H1 (cell line): ENCODE data around the gene PBOV1. TPM values are rescaled to one million over a fixed set of nuclear protein-coding genes. Genes with fewer than 3 reads are reported as not detected.

Experiments used
- MAFK ChIP-seq: IDR thresholded peaks from 2 replicates; pipeline ENCODE4 v1.6.1; 2012; ENCODE audit warnings: low read depth, mild to moderate bottlenecking, improper control_type of control experiment, low read length
- polyA plus RNA-seq, 7 experiments: library from polyadenylated mRNA; depleted of rRNA in 3 of 7; stranded (reverse) in 5 of 7; unstranded in 2 of 7; fragments of >200 nt in 5 of 7; fragments of 200-250 nt in 2 of 7; gene quantifications; 1 replicate in 5 of 7; 2 replicates in 1 of 7; 4 replicates in 1 of 7; pipeline versions ENCODE4 v1.2.1 to v1.2.3, GENCODE V29; 2011 to 2013; ENCODE audit warnings: missing spikeins in 2 of 7, mixed read lengths in 2 of 7
- total RNA-seq: library from RNA; stranded (reverse); fragmentation: NEBNext Ultra II Directional; extraction: Animal tissue kit (Norgen Biotek cat#: 25700); gene quantifications from 2 replicates; pipeline ENCODE4 v1.2.1, GENCODE V29; 2021

PBOV1 gene
- total and polyA plus RNA-seq, 2 of the 8 experiments (the other 6 are each of a cell fraction or from before 2014, with no cell fraction given), result not detected

DNA sequence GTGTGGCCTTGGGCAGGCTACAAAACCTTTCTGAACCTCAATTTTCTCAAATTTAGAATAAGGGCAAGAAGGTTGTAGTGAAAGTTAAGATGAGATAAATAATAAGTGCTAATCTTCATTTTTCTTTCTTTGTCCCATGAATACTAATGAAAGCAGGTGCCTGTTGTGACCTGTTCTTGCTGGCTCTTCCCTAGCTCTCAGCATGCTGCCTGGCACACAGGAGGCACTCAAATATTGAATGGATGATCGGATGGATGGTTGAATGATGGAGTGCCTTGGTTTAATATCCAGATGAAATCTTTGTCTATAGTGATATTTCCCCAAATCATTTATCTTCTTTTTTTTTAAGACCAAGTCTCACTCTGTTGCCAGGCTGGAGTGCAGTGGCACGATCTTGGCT lies 15.0 kb downstream of the PBOV1 start (continued):
- no peak for TF ChIP-seq MAFK
